ENCODE measurements around the gene BARX2. TPM values are rescaled to one million over a fixed set of nuclear protein-coding genes. Genes with fewer than 3 reads are reported as not detected.

The BARX2 gene
- total and polyA plus RNA-seq, 2 donors (not counting 1 experiment from before 2014, with no cell fraction given), result not detected

DNA sequence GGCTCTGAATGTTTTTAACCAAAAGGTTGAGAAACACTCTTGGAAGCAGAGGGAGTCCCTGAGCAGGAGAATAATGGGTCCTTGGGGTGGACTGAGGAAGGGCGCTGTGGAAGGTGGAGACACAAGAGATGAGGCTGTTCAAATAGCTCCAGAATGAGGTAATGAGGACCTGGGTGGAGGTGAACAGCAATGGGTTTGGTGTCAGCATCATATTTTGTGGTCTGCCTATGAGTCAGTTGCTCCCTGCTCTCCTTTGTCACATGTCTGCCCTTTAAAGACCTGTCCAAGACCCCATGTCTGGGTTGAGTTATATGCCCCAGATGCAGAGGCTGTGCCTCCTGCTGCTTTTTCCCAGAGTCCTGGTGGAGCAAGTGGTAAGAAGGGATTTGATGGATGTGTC is 113.6 kb downstream of the BARX2 start:
- Mint-ChIP-seq H3K27me3 (no peaks in the 10 kb centered on the region), H3K4me3 (no peak overlapping the region), H3K9me3 (ENCODE audit: insufficient read depth) (no peaks in the 10 kb centered on the region), H3K27ac (no peak overlapping the region), H3K4me1 (no peaks in the 10 kb centered on the region)
- Histone ChIP-seq H2AFZ (ENCODE audit: insufficient read depth, low read depth, low read length, poor library complexity, severe bottlenecking) (no peak overlapping the region), H3K9ac (ENCODE audit: low read length) (no peak overlapping the region), H3K4me3 (ENCODE audit: control extremely low read depth in 1 of 5, extremely low read depth in 1 of 5, insufficient read depth in 1 of 5, low read depth in 2 of 5, low read length in 4 of 5) (no peak overlapping the region), H3K27ac (ENCODE audit: low read length in 2 of 2) (no peak overlapping the region), H4K20me1 (ENCODE audit: control insufficient read depth, insufficient read depth, low read length, poor library complexity, severe bottlenecking) (no peaks in the 10 kb centered on the region), H3K4me2 (replicated peaks; ENCODE audit: low read depth, low read length, poor library complexity, severe bottlenecking) (no peak overlapping the region), H3K79me2 (ENCODE audit: control insufficient read depth, insufficient read depth, low read length) (no peaks in the 10 kb centered on the region), H3K36me3 (replicated peaks in 1 of 2; ENCODE audit: control extremely low read depth in 1 of 2, control insufficient read depth in 1 of 2, extremely low read depth in 1 of 2, insufficient read depth in 2 of 2, low read length in 1 of 2) (no peaks in the 10 kb centered on the region), H3K9me3 (ENCODE audit: control extremely low read depth in 1 of 3, control insufficient read depth in 2 of 3, insufficient read depth in 1 of 3, low read length in 2 of 3) (peaks cover 0 to 8% (median 0%) of the 10 kb centered on the region in 3 donors), H3K4me1 (ENCODE audit: control insufficient read depth in 2 of 2, insufficient read depth in 2 of 2, low read length in 2 of 2) (no peaks in the 10 kb centered on the region), H3K27me3 (replicated peaks in 1 of 4; ENCODE audit: control extremely low read depth in 1 of 4, control insufficient read depth in 3 of 4, insufficient read depth in 4 of 4, low read length in 3 of 4) (no peaks in the 10 kb centered on the region)
- no peak for DNase-seq
- TF ChIP-seq EZH2 (IDR thresholded peaks at IDR 0.05; ENCODE audit: borderline replicate concordance, insufficient read depth, low read depth, low read length, poor library complexity, severe bottlenecking), result no peak
- TF ChIP-seq, protein P1, sequence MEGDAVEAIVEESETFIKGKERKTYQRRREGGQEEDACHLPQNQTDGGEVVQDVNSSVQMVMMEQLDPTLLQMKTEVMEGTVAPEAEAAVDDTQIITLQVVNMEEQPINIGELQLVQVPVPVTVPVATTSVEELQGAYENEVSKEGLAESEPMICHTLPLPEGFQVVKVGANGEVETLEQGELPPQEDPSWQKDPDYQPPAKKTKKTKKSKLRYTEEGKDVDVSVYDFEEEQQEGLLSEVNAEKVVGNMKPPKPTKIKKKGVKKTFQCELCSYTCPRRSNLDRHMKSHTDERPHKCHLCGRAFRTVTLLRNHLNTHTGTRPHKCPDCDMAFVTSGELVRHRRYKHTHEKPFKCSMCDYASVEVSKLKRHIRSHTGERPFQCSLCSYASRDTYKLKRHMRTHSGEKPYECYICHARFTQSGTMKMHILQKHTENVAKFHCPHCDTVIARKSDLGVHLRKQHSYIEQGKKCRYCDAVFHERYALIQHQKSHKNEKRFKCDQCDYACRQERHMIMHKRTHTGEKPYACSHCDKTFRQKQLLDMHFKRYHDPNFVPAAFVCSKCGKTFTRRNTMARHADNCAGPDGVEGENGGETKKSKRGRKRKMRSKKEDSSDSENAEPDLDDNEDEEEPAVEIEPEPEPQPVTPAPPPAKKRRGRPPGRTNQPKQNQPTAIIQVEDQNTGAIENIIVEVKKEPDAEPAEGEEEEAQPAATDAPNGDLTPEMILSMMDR (IDR thresholded peaks at IDR 0.05), result no peak
- ChIA-PET POLR2A (no interaction called here), CTCF (no interaction called here)
- WGBS (ENCODE audit: insufficient coverage), result 62% methylated on average over 1 of the region's 1 CpG
- intact Hi-C loops (cut with micrococcal nuclease), result no loop called here
- ATAC-seq (ENCODE audit: low read depth), result no peak

DNA sequence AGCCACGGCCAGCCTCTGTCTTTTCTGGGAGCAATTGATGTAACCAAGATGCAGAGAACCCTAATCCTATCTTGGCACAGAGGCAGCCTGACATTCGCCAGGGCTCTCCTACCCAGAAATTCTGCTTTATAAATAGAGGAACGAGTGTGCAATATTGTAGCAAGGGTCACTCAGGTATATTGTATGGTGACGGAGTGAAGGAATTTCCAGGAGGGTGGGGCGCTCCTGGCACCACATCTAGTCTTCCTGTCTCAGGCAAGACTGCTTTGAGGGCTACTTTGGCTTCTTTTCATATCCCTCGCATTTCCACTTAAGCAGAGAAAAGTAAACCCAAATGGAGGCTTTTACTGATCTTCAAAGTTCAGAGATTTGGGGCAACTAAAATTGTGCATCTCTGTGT is 114.4 kb downstream of the BARX2 start:
- ATAC-seq (ENCODE audit: low read depth) (no peak), DNase-seq (no peak)
- H3K4me3 Mint-ChIP-seq, result no peak overlapping the region
- no peak overlapping the region for H3K4me2 ChIP-seq (replicated peaks; ENCODE audit: low read depth, low read length, poor library complexity, severe bottlenecking)
- H3K4me1 Mint-ChIP-seq, result no peaks in the 10 kb centered on the region
- TF ChIP-seq, protein P1 (IDR thresholded peaks at IDR 0.05), result no peak
- no peak for TF ChIP-seq EZH2 (IDR thresholded peaks at IDR 0.05; ENCODE audit: borderline replicate concordance, insufficient read depth, low read depth, low read length, poor library complexity, severe bottlenecking)
- H3K27ac Mint-ChIP-seq, result no peak overlapping the region
- POLR2A ChIA-PET, result no interaction called here
- CTCF ChIA-PET, result no interaction called here
- no peak overlapping the region for H2AFZ ChIP-seq (ENCODE audit: insufficient read depth, low read depth, low read length, poor library complexity, severe bottlenecking)
- H3K9me3 Mint-ChIP-seq (ENCODE audit: insufficient read depth), result no peaks in the 10 kb centered on the region
- H3K9me3 ChIP-seq (ENCODE audit: control extremely low read depth in 1 of 3, control insufficient read depth in 2 of 3, insufficient read depth in 1 of 3, low read length in 2 of 3), result peaks cover 0 to 8% (median 0%) of the 10 kb centered on the region in 3 donors
- no peaks in the 10 kb centered on the region for H3K36me3 ChIP-seq (replicated peaks in 1 of 2; ENCODE audit: control extremely low read depth in 1 of 2, control insufficient read depth in 1 of 2, extremely low read depth in 1 of 2, insufficient read depth in 2 of 2, low read length in 1 of 2)
- no peaks in the 10 kb centered on the region for H3K27me3 Mint-ChIP-seq
- no peaks in the 10 kb centered on the region for H3K27me3 ChIP-seq (replicated peaks in 1 of 4; ENCODE audit: control extremely low read depth in 1 of 4, control insufficient read depth in 3 of 4, insufficient read depth in 4 of 4, low read length in 3 of 4)
- no peak overlapping the region for H3K4me3 ChIP-seq (ENCODE audit: control extremely low read depth in 1 of 5, extremely low read depth in 1 of 5, insufficient read depth in 1 of 5, low read depth in 2 of 5, low read length in 4 of 5)
- no peak overlapping the region for H3K27ac ChIP-seq (ENCODE audit: low read length in 2 of 2)
- no peaks in the 10 kb centered on the region for H3K79me2 ChIP-seq (ENCODE audit: control insufficient read depth, insufficient read depth, low read length)
- intact Hi-C loops (cut with micrococcal nuclease), result no loop called here
- H4K20me1 ChIP-seq (ENCODE audit: control insufficient read depth, insufficient read depth, low read length, poor library complexity, severe bottlenecking), result no peaks in the 10 kb centered on the region
- H3K9ac ChIP-seq (ENCODE audit: low read length), result no peak overlapping the region
- H3K4me1 ChIP-seq (ENCODE audit: control insufficient read depth in 2 of 2, insufficient read depth in 2 of 2, low read length in 2 of 2), result no peaks in the 10 kb centered on the region
- WGBS (ENCODE audit: insufficient coverage), result 88% methylated on average over 1 of the region's 6 CpGs
